K562 (cell line): ENCODE measurements around the gene HSPA14. TPM values are rescaled to one million over a fixed set of nuclear protein-coding genes. Genes with fewer than 3 reads are reported as not detected.

Experiments
- ATAC-seq: fragments of 200-7000 bp; cut with Tn5 transposase; 3 replicates; pipeline ENCODE4 v1.9.1; 2020; ENCODE audit warnings: moderate library complexity
- BruUV-seq: library from RNA; stranded (reverse); fragments of 400-500 nt; replicated peaks from 2 replicates; lab custom pipeline; 2021; lab: Mats Ljungman, UMichigan
- CTCF ChIA-PET: fragments of 300-600 bp; formaldehyde crosslinking; extraction: SDS; loops from one replicate; lab custom pipeline; 2021; ENCODE audit warnings: low intra/inter-chr PET ratio; lab: Yijun Ruan, JAX
- POLR2A ChIA-PET: fragments of 300-600, 350-650 bp; sonication (Branson Sonifier 250); formaldehyde crosslinking; extraction: SDS; loops from one replicate; lab custom pipeline; 2021; ENCODE audit warnings: antibody characterized with exemption, inconsistent platforms; lab: Yijun Ruan, JAX
- DNase-seq, 4 experiments: peaks; one replicate each; pipeline versions ENCODE4 v3.0.0 to v3.0.0-alpha.2; 2011 to 2018; ENCODE audit warnings: low spot score in 3 of 4, mixed read lengths in 3 of 4; ENCODE audit errors: extremely low read depth in 1 of 4
- FAIRE-seq: peaks from 2 replicates; lab custom pipeline; 2011; peaks lifted over from hg19 to GRCh38; lab: Jason Lieb, UNC
- H2AFZ ChIP-seq: 2 replicates; pipeline ENCODE4 v1.6.0; 2011; ENCODE audit warnings: low read depth, low read length, control low read depth, inconsistent platforms
- H3K27ac ChIP-seq: fragments of 200-600 bp; 3 replicates; pipeline ENCODE4 v1.8.0; 2011; ENCODE audit warnings: low read depth, mild to moderate bottlenecking, control low read depth, inconsistent platforms, low read length, moderate library complexity, mixed read lengths; ENCODE audit errors: extremely low read depth
- H3K27me3 ChIP-seq, 2 experiments: fragments of 300-600 bp in 1 of 2; 2 replicates in 1 of 2; 3 replicates in 1 of 2; pipeline versions ENCODE4 v1.6.0 to v1.8.0; 2011; ENCODE audit warnings: inconsistent platforms in 2 of 2, low read length in 2 of 2, mild to moderate bottlenecking in 1 of 2, mixed read lengths in 1 of 2, moderate library complexity in 1 of 2; ENCODE audit not compliant: control insufficient read depth in 2 of 2, insufficient read depth in 2 of 2
- H3K36me3 ChIP-seq: fragments of 300-600 bp; 3 replicates; pipeline ENCODE4 v1.8.0; 2011; ENCODE audit warnings: mild to moderate bottlenecking, low read length, inconsistent platforms; ENCODE audit not compliant: control insufficient read depth, insufficient read depth
- H3K4me1 ChIP-seq, 2 experiments: fragments of 200-600 bp in 1 of 2; replicated peaks in 1 of 2; 2 replicates in 1 of 2; 3 replicates in 1 of 2; pipeline versions ENCODE4 v1.5.1 to v1.8.0; 2011; ENCODE audit warnings: inconsistent platforms in 2 of 2, low read length in 2 of 2, mild to moderate bottlenecking in 1 of 2, mixed read lengths in 1 of 2, moderate library complexity in 1 of 2; ENCODE audit not compliant: control insufficient read depth in 2 of 2, insufficient read depth in 2 of 2
- H3K4me2 ChIP-seq: 2 replicates; pipeline ENCODE4 v1.6.1; 2011; ENCODE audit warnings: low read length, control low read depth, inconsistent platforms, mixed read lengths; ENCODE audit not compliant: insufficient read depth
- H3K4me3 ChIP-seq: fragments of 200-600 bp; sonication (generic), shearing (Covaris generic); 2 replicates; pipeline ENCODE4 v1.5.1; 2016; ENCODE audit warnings: control low read depth, inconsistent platforms
- H3K79me2 ChIP-seq: fragments of 200-600 bp; 3 replicates; pipeline ENCODE4 v1.8.0; 2011; ENCODE audit warnings: low read length, inconsistent platforms; ENCODE audit not compliant: control insufficient read depth, insufficient read depth
- H3K9ac ChIP-seq, 2 experiments: 2 replicates each; pipeline versions ENCODE4 v1.6.0 to v1.6.1; 2011; ENCODE audit warnings: low read depth in 2 of 2, low read length in 2 of 2, control low read depth in 1 of 2, inconsistent platforms in 1 of 2, mild to moderate bottlenecking in 1 of 2, mixed read lengths in 1 of 2; ENCODE audit not compliant: insufficient read depth in 1 of 2
- H3K9me1 ChIP-seq: one replicate; pipeline ENCODE4 v1.6.0; 2011; ENCODE audit warnings: inconsistent platforms, mild to moderate bottlenecking, low read length, moderate library complexity; ENCODE audit not compliant: control insufficient read depth, insufficient read depth
- H3K9me3 ChIP-seq: replicated peaks from 2 replicates; pipeline ENCODE4 v1.5.1; 2011; ENCODE audit warnings: low read depth, low read length, inconsistent platforms; ENCODE audit not compliant: control insufficient read depth, insufficient read depth
- H4K20me1 ChIP-seq: replicated peaks from 2 replicates; pipeline ENCODE4 v1.6.1; 2011; ENCODE audit warnings: low read length, inconsistent platforms, mixed read lengths; ENCODE audit not compliant: control insufficient read depth, insufficient read depth
- E2F5 ChIP-seq: sonication (generic); formaldehyde crosslinking; IDR thresholded peaks from 2 replicates; pipeline ENCODE4 v1.8.0; 2022; ENCODE audit warnings: mild to moderate bottlenecking, missing genetic modification reagents
- HDAC6 ChIP-seq: IDR thresholded peaks from 2 replicates; pipeline ENCODE4 v1.6.1; 2012; ENCODE audit warnings: low read depth, mild to moderate bottlenecking, control low read depth, inconsistent platforms, low read length, moderate library complexity
- JUND ChIP-seq, 2 experiments: IDR thresholded peaks; 2 replicates in 1 of 2; 3 replicates in 1 of 2; pipeline ENCODE4 v1.6.1; 2011; ENCODE audit warnings: borderline replicate concordance in 2 of 2, low read depth in 2 of 2, low read length in 2 of 2, improper control_type of control experiment in 1 of 2, missing biosample characterization in 1 of 2, missing genetic modification characterization in 1 of 2, missing genetic modification reagents in 1 of 2
- NR2C1 ChIP-seq, 2 experiments: fragments of 450-650 bp; IDR thresholded peaks; 2 replicates each; pipeline ENCODE4 v1.6.1; 2017; ENCODE audit warnings: mild to moderate bottlenecking in 2 of 2, antibody characterized with exemption in 1 of 2, inconsistent platforms in 1 of 2, missing compliant biosample characterization in 1 of 2, missing genetic modification characterization in 1 of 2
- ZNF778 ChIP-seq: fragments of 450-650 bp; formaldehyde crosslinking; IDR thresholded peaks from 2 replicates; pipeline ENCODE4 v1.4.0; 2020; ENCODE audit warnings: mild to moderate bottlenecking, moderate library complexity
- ZNF79 ChIP-seq: fragments of 250-450 bp; sonication (Bioruptor Pico); IDR thresholded peaks from 2 replicates; pipeline ENCODE4 v1.4.0; 2020; ENCODE audit warnings: low read depth, mild to moderate bottlenecking, moderate library complexity
- WGBS: fragments of 100-300 bp; shearing (Covaris generic); methylation state at CpG from one replicate; pipeline ENCODE4 v1.1.6; 2016; ENCODE audit warnings: low coverage, mixed read lengths; ENCODE audit not compliant: insufficient coverage; ENCODE audit errors: missing lambda C conversion rate; 5-methylcytosine and 5-hydroxymethylcytosine counted together
- in situ Hi-C: fragments of 300-500 bp; cut with MboI; formaldehyde crosslinking; loops from 4 replicates; pipeline ENCODE4 v1.15.0; 2018; ENCODE audit warnings: inconsistent platforms, mixed read lengths
- intact Hi-C: fragments of 100-400 bp; cut with micrococcal nuclease; formaldehyde crosslinking; loops from 2 replicates; pipeline ENCODE4 v1.14.2; 2022
- polyA plus RNA-seq, 8 experiments: library from polyadenylated mRNA; depleted of rRNA in 4 of 8; stranded (reverse) in 5 of 8; unstranded in 3 of 8; fragments of >200 nt; fragmentation: Nextera tagmentation in 2 of 8; fragmentation: Illumina TruSeq in 1 of 8; extraction: Ambion mirVana in 2 of 8; extraction: Trizol in 1 of 8; gene quantifications; 2 replicates each; pipeline versions ENCODE4 v1.2.1 to v1.2.3, GENCODE V29; 2011 to 2014; ENCODE audit warnings: inconsistent platforms in 1 of 8, missing spikeins in 1 of 8
- total RNA-seq, 7 experiments: library from RNA; depleted of rRNA in 6 of 7; stranded (reverse); fragments of >200 nt in 6 of 7; fragmentation: Illumina TruSeq in 2 of 7; extraction: Trizol in 2 of 7; gene quantifications; 2 replicates each; pipeline versions ENCODE4 v1.2.1 to v1.2.3, GENCODE V29; 2011 to 2021; ENCODE audit warnings: low replicate concordance in 1 of 7
- TF ChIP-seq, protein P1 (sequence below): IDR thresholded peaks from 3 replicates; pipeline ENCODE4 v1.6.1; 2011; ENCODE audit warnings: borderline replicate concordance, mild to moderate bottlenecking, moderate library complexity; ENCODE audit not compliant: insufficient read length; ENCODE audit errors: extremely low read depth

Gene HSPA14
- total and polyA plus RNA-seq, 9 of the 15 experiments (the other 6 are each of a cell fraction or from before 2014, with no cell fraction given), result 41.9 to 75.0 (median 63.2) TPM

GRCh38 chr10:14891151-14891550 lies 53.0 kb downstream of the HSPA14 start:
- intact Hi-C loops (no loop called here), in situ Hi-C loops (no loop called here)
- Histone ChIP-seq H2AFZ (no peak overlapping the region), H3K36me3 (peaks cover 57% of the 10 kb centered on the region), H4K20me1 (no peaks in the 10 kb centered on the region), H3K9me1 (no peaks in the 10 kb centered on the region), H3K9me3 (no peaks in the 10 kb centered on the region; the same call in 1 of the 2 replicates), H3K27me3 (no peaks in the 10 kb centered on the region), H3K4me3 (no peak overlapping the region), H3K27ac (no peak overlapping the region), H3K9ac (no peak overlapping the region), H3K4me1 (peaks cover 0 to 7% of the 10 kb centered on the region in 2 experiments; a peak in 2 of 5 replicates), H3K4me2 (no peak overlapping the region), H3K79me2 (peaks cover 91% of the 10 kb centered on the region)
- ATAC-seq (no peak), FAIRE-seq (no peak), DNase-seq (no peak)
- no peak for TF ChIP-seq E2F5 (CRISPR knock-in tag)
- no peak for TF ChIP-seq NR2C1 (IDR thresholded peaks at IDR 0.05)
- no peak for TF ChIP-seq NR2C1 (tag; IDR thresholded peaks at IDR 0.05)
- no peak for TF ChIP-seq JUND (IDR thresholded peaks at IDR 0.05; ENCODE audit: borderline replicate concordance, low read depth, low read length)
- no peak for TF ChIP-seq JUND (tag; IDR thresholded peaks at IDR 0.05; ENCODE audit: borderline replicate concordance, low read depth, low read length)
- TF ChIP-seq HDAC6, result no peak
- no peak for TF ChIP-seq ZNF778 (CRISPR knock-in tag)
- no peak for TF ChIP-seq ZNF79
- TF ChIP-seq, protein P1, sequence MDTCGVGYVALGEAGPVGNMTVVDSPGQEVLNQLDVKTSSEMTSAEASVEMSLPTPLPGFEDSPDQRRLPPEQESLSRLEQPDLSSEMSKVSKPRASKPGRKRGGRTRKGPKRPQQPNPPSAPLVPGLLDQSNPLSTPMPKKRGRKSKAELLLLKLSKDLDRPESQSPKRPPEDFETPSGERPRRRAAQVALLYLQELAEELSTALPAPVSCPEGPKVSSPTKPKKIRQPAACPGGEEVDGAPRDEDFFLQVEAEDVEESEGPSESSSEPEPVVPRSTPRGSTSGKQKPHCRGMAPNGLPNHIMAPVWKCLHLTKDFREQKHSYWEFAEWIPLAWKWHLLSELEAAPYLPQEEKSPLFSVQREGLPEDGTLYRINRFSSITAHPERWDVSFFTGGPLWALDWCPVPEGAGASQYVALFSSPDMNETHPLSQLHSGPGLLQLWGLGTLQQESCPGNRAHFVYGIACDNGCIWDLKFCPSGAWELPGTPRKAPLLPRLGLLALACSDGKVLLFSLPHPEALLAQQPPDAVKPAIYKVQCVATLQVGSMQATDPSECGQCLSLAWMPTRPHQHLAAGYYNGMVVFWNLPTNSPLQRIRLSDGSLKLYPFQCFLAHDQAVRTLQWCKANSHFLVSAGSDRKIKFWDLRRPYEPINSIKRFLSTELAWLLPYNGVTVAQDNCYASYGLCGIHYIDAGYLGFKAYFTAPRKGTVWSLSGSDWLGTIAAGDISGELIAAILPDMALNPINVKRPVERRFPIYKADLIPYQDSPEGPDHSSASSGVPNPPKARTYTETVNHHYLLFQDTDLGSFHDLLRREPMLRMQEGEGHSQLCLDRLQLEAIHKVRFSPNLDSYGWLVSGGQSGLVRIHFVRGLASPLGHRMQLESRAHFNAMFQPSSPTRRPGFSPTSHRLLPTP, result no peak
- no TSS peak for BruUV-seq
- ChIA-PET CTCF (no interaction called here), POLR2A (interaction anchor here (2.3 kb wide), 1 partner anchor 11 kb away, joined by 14 read pairs; no protein-coding TSS in a partner anchor)
- 68% methylated on average over 1 of the region's 1 CpG for WGBS
